Spleen (tissue), 7 donors: ENCODE results near the gene UACA.

Experiments
- POLR2AphosphoS5 ChIP-seq, 3 donors: sonication (generic); formaldehyde crosslinking; IDR thresholded peaks; one replicate each; pipeline ENCODE4 v1.5.1; 2017; ENCODE audit warnings: antibody characterized with exemption in 3 of 3
- TF ChIP-seq, protein P1 (sequence below), 11 experiments: fragments of 200-600 bp in 7 of 11; fragments of 450-650 bp in 4 of 11; sonication (generic) in 4 of 11; IDR thresholded peaks in 8 of 11; conservative IDR thresholded peaks in 3 of 11; 1 replicate in 7 of 11; 2 replicates in 4 of 11; pipeline versions ENCODE4 v1.4.0 to v1.8.0; 2016 to 2021; ENCODE audit warnings: antibody characterized with exemption in 11 of 11, inconsistent platforms in 4 of 11, mild to moderate bottlenecking in 1 of 11
- donor health status: DM: no; HTN: no; CAD: no; lungs with moderate emphysema.
- donor health status: DM: no; HTN: no; CAD: no.
- donor health status: DM: no; HTN: no; CAD: no.

DNA sequence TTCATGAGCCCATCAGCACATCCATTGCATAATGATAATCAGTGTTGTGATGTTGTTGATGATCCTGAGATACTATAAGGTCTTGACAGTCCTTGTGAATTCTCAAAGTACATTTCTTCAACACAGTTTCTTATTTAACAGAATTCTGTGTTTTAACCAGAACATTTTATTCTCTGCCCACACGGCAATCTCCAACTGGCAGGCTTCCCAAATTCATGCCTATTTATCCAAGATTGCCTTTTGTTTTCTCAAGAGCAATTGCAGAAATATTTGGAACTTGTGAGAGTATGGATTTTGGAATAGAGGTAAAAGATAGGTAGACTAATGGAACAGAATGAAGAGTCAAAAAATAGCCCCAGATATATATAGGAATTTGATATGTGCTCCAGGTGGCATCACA lies 116.0 kb downstream of the UACA start:
- TF ChIP-seq, protein P1, sequence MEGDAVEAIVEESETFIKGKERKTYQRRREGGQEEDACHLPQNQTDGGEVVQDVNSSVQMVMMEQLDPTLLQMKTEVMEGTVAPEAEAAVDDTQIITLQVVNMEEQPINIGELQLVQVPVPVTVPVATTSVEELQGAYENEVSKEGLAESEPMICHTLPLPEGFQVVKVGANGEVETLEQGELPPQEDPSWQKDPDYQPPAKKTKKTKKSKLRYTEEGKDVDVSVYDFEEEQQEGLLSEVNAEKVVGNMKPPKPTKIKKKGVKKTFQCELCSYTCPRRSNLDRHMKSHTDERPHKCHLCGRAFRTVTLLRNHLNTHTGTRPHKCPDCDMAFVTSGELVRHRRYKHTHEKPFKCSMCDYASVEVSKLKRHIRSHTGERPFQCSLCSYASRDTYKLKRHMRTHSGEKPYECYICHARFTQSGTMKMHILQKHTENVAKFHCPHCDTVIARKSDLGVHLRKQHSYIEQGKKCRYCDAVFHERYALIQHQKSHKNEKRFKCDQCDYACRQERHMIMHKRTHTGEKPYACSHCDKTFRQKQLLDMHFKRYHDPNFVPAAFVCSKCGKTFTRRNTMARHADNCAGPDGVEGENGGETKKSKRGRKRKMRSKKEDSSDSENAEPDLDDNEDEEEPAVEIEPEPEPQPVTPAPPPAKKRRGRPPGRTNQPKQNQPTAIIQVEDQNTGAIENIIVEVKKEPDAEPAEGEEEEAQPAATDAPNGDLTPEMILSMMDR (IDR thresholded peaks at IDR 0.05 in 8 of 11, conservative IDR thresholded peaks at IDR 0.05 in 3 of 11) = no peak
- TF ChIP-seq POLR2AphosphoS5 (IDR thresholded peaks at IDR 0.05) = no peak
